HUES6 (cell line): Measurements from ENCODE around the gene ATP1B2.

ENCODE experiments used
- H3K27ac ChIP-seq: 2 replicates; pipeline ENCODE4 v1.7.0; 2013; ENCODE audit warnings: low read depth, mild to moderate bottlenecking, low read length, inconsistent platforms
- H3K27me3 ChIP-seq: 2 replicates; pipeline ENCODE4 v1.6.1; 2013; ENCODE audit warnings: low read length; ENCODE audit not compliant: control insufficient read depth, insufficient read depth
- H3K36me3 ChIP-seq: 2 replicates; pipeline ENCODE4 v1.6.1; 2013; ENCODE audit warnings: low read length; ENCODE audit not compliant: control insufficient read depth, insufficient read depth
- H3K4me1 ChIP-seq: 2 replicates; pipeline ENCODE4 v1.6.1; 2013; ENCODE audit warnings: low read length; ENCODE audit not compliant: control insufficient read depth, insufficient read depth
- H3K4me3 ChIP-seq: 2 replicates; pipeline ENCODE4 v1.5.1; 2013; ENCODE audit warnings: low read depth, low read length
- H3K9ac ChIP-seq: one replicate; pipeline ENCODE4 v1.6.1; 2013; ENCODE audit warnings: mild to moderate bottlenecking, low read length
- H3K9me3 ChIP-seq: 2 replicates; pipeline ENCODE4 v1.6.1; 2013; ENCODE audit warnings: low read depth, low read length; ENCODE audit not compliant: control insufficient read depth, insufficient read depth

ATP1B2 gene

GRCh38 chr17:7655541-7655840, 4.8 kb downstream of the ATP1B2 start:
- peaks cover 36% of the 10 kb centered on the region for H3K27me3 ChIP-seq
- no peaks in the 10 kb centered on the region for H3K36me3 ChIP-seq
- no peak overlapping the region for H3K9ac ChIP-seq
- H3K4me3 ChIP-seq, result no peak overlapping the region
- no peaks in the 10 kb centered on the region for H3K9me3 ChIP-seq
- H3K4me1 ChIP-seq, result peaks cover 25% of the 10 kb centered on the region
- H3K27ac ChIP-seq, result no peak overlapping the region

- Histone ChIP-seq H3K27me3 (peaks cover 23% of the 10 kb centered on the region), H3K27ac (no peak overlapping the region), H3K36me3 (no peaks in the 10 kb centered on the region), H3K9ac (peak overlapping the region; percentile 50), H3K9me3 (no peaks in the 10 kb centered on the region), H3K4me3 (peak overlapping the region; percentile 41), H3K4me1 (peaks cover 25% of the 10 kb centered on the region)
Measured at GRCh38 chr17:7656958-7657609, 6.4 kb downstream of the ATP1B2 start.

- Histone ChIP-seq H3K4me3 (no peak overlapping the region), H3K4me1 (peaks cover 9% of the 10 kb centered on the region), H3K27me3 (no peaks in the 10 kb centered on the region), H3K9ac (no peak overlapping the region), H3K36me3 (peaks cover 60% of the 10 kb centered on the region), H3K27ac (no peak overlapping the region), H3K9me3 (no peaks in the 10 kb centered on the region)
Measured at GRCh38 chr17:7667656-7668406, 17.1 kb downstream of the ATP1B2 start.

GRCh38 chr17:7668482-7668881, 17.8 kb downstream of the ATP1B2 start:
- Histone ChIP-seq H3K36me3 (peaks cover 66% of the 10 kb centered on the region), H3K9me3 (peaks cover 2% of the 10 kb centered on the region), H3K27me3 (no peaks in the 10 kb centered on the region), H3K27ac (no peak overlapping the region), H3K4me1 (peaks cover 9% of the 10 kb centered on the region), H3K9ac (no peak overlapping the region), H3K4me3 (no peak overlapping the region)

GRCh38 chr17:7673239-7673638, 22.5 kb downstream of the ATP1B2 start:
- no peak overlapping the region for H3K4me3 ChIP-seq
- no peaks in the 10 kb centered on the region for H3K27me3 ChIP-seq
- H3K4me1 ChIP-seq, result peaks cover 25% of the 10 kb centered on the region
- H3K9ac ChIP-seq, result no peak overlapping the region
- H3K36me3 ChIP-seq, result peaks cover 70% of the 10 kb centered on the region
- no peak overlapping the region for H3K27ac ChIP-seq
- H3K9me3 ChIP-seq, result peaks cover 7% of the 10 kb centered on the region

- no peak overlapping the region for H3K9ac ChIP-seq
- H3K27me3 ChIP-seq, result no peaks in the 10 kb centered on the region
- H3K4me3 ChIP-seq, result no peak overlapping the region
- peaks cover 54% of the 10 kb centered on the region for H3K36me3 ChIP-seq
- H3K9me3 ChIP-seq, result peaks cover 7% of the 10 kb centered on the region
- H3K27ac ChIP-seq, result no peak overlapping the region
- peaks cover 27% of the 10 kb centered on the region for H3K4me1 ChIP-seq
Measured at GRCh38 chr17:7674934-7675333, 24.2 kb downstream of the ATP1B2 start.

GRCh38 chr17:7676533-7676932, 25.8 kb downstream of the ATP1B2 start:
- peaks cover 27% of the 10 kb centered on the region for H3K4me1 ChIP-seq
- peak overlapping the region; percentile 69 for H3K9ac ChIP-seq
- H3K36me3 ChIP-seq, result peaks cover 40% of the 10 kb centered on the region
- H3K4me3 ChIP-seq, result peak overlapping the region; percentile 32
- peaks cover 7% of the 10 kb centered on the region for H3K9me3 ChIP-seq
- H3K27me3 ChIP-seq, result no peaks in the 10 kb centered on the region
- H3K27ac ChIP-seq, result peak overlapping the region; percentile 74; the same call in 1 of the 2 replicates

- Histone ChIP-seq H3K4me3 (peak overlapping the region; percentile 32; the same call in 1 of the 2 replicates), H3K4me1 (peaks cover 27% of the 10 kb centered on the region), H3K9me3 (peaks cover 7% of the 10 kb centered on the region), H3K9ac (peak overlapping the region; percentile 69), H3K36me3 (peaks cover 35% of the 10 kb centered on the region), H3K27me3 (no peaks in the 10 kb centered on the region), H3K27ac (peak overlapping the region; percentile 74; the same call in 1 of the 2 replicates)
Measured at GRCh38 chr17:7677388-7678067, 26.8 kb downstream of the ATP1B2 start.

- no peaks in the 10 kb centered on the region for H3K27me3 ChIP-seq
Measured at GRCh38 chr17:7684851-7685532, 34.3 kb downstream of the ATP1B2 start.

GRCh38 chr17:7685533-7686221, 35.0 kb downstream of the ATP1B2 start:
- Histone ChIP-seq H3K4me1 (peaks cover 14% of the 10 kb centered on the region; the same call in 1 of the 2 replicates), H3K9me3 (no peaks in the 10 kb centered on the region), H3K9ac (peak overlapping the region; percentile 98), H3K4me3 (peak overlapping the region; percentile 85), H3K27me3 (no peaks in the 10 kb centered on the region), H3K36me3 (peaks cover 15% of the 10 kb centered on the region; the same call in 1 of the 2 replicates), H3K27ac (peak overlapping the region; percentile 99)

More at GRCh38 chr17:7684851-7685532, 34.3 kb downstream of the ATP1B2 start:
- peak overlapping the region; percentile 98 for H3K9ac ChIP-seq
- no peaks in the 10 kb centered on the region for H3K9me3 ChIP-seq
- H3K36me3 ChIP-seq, result peaks cover 10% of the 10 kb centered on the region; the same call in 1 of the 2 replicates
- peak overlapping the region; percentile 7; the same call in 1 of the 2 replicates for H3K27ac ChIP-seq
- H3K4me3 ChIP-seq, result peak overlapping the region; percentile 85
- peaks cover 14% of the 10 kb centered on the region; the same call in 1 of the 2 replicates for H3K4me1 ChIP-seq
